Neural progenitor cell (in vitro differentiated cells): ENCODE data around the gene ATP10A.

Experiments used
- EZH2phosphoT487 ChIP-seq: fragments of 200-600 bp; sonication (generic); IDR thresholded peaks from 2 replicates; pipeline ENCODE4 v1.6.1; 2017; ENCODE audit warnings: antibody characterized with exemption
- TF ChIP-seq, protein P1 (sequence below): fragments of 200-600 bp; sonication (generic); IDR thresholded peaks from 2 replicates; pipeline ENCODE4 v1.5.1; 2017; ENCODE audit warnings: antibody characterized with exemption, mild to moderate bottlenecking

DNA sequence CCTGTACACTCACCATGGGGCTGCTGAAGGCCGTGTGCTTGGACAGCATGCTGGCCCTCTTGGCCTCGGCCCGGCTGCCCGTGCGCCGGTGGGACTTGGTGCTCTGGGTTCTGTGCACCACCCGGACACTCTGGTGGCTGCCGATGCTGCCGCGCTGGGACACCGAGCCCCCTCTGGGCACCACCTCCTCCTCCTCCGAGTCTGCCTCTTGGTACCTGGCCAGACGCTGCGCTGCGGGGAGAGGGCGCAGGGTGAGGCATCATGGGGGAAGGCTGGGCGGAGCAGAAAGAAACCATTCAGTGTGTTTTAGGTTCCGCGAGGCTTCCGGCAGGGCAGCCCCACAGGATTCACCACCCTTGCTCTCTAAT lies 145.0 kb downstream of the ATP10A start:
- TF ChIP-seq, protein P1, sequence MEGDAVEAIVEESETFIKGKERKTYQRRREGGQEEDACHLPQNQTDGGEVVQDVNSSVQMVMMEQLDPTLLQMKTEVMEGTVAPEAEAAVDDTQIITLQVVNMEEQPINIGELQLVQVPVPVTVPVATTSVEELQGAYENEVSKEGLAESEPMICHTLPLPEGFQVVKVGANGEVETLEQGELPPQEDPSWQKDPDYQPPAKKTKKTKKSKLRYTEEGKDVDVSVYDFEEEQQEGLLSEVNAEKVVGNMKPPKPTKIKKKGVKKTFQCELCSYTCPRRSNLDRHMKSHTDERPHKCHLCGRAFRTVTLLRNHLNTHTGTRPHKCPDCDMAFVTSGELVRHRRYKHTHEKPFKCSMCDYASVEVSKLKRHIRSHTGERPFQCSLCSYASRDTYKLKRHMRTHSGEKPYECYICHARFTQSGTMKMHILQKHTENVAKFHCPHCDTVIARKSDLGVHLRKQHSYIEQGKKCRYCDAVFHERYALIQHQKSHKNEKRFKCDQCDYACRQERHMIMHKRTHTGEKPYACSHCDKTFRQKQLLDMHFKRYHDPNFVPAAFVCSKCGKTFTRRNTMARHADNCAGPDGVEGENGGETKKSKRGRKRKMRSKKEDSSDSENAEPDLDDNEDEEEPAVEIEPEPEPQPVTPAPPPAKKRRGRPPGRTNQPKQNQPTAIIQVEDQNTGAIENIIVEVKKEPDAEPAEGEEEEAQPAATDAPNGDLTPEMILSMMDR: no peak
- TF ChIP-seq EZH2phosphoT487: no peak
